ENCODE measurements around the gene BRD7.

The BRD7 gene

GRCh38 chr16:50378417-50378816, 9.6 kb upstream of the BRD7 start:
- H3K27me3 ChIP-seq (ENCODE audit: low read length) = no peaks in the 10 kb centered on the region
- no peaks in the 10 kb centered on the region for H3K36me3 ChIP-seq (ENCODE audit: low read length)
- H3K9me2 ChIP-seq (replicated peaks; ENCODE audit: insufficient read depth, low read length) = no peaks in the 10 kb centered on the region
- no peak overlapping the region for H3K27ac ChIP-seq (ENCODE audit: low read depth, low read length)
- no peaks in the 10 kb centered on the region for H3K79me2 ChIP-seq (ENCODE audit: insufficient read depth, low read length)
- H3K9ac ChIP-seq (ENCODE audit: low read length) = no peak overlapping the region
- H3K9me3 ChIP-seq (ENCODE audit: insufficient read depth, low read length) = no peaks in the 10 kb centered on the region
- no peak overlapping the region for H3K4me3 ChIP-seq (ENCODE audit: insufficient read depth, low read length, poor library complexity, severe bottlenecking)
- no peak overlapping the region for H3K4me2 ChIP-seq (ENCODE audit: low read depth, low read length, poor library complexity, severe bottlenecking)
- no peak overlapping the region for H2AFZ ChIP-seq (ENCODE audit: low read depth, low read length, severe bottlenecking)
- H3F3A ChIP-seq (ENCODE audit: insufficient read depth) = no peaks in the 10 kb centered on the region
- TF ChIP-seq EZH2phosphoT487 (conservative IDR thresholded peaks at IDR 0.05; ENCODE audit: low read length) (no peak), CTCF (IDR thresholded peaks at IDR 0.05; ENCODE audit: insufficient read depth, low read length, poor library complexity, severe bottlenecking) (no peak)
- H4K20me1 ChIP-seq (ENCODE audit: low read depth, low read length) = no peaks in the 10 kb centered on the region

GRCh38 chr16:50377001-50377400, 8.2 kb upstream of the BRD7 start:
- Histone ChIP-seq H3K9me3 (ENCODE audit: insufficient read depth, low read length) (no peaks in the 10 kb centered on the region), H3K36me3 (ENCODE audit: low read length) (no peaks in the 10 kb centered on the region), H3K9ac (ENCODE audit: low read length) (no peak overlapping the region), H4K20me1 (ENCODE audit: low read depth, low read length) (no peaks in the 10 kb centered on the region), H3K4me2 (ENCODE audit: low read depth, low read length, poor library complexity, severe bottlenecking) (no peak overlapping the region), H3K27me3 (ENCODE audit: low read length) (no peaks in the 10 kb centered on the region), H3F3A (ENCODE audit: insufficient read depth) (no peaks in the 10 kb centered on the region), H3K9me2 (replicated peaks; ENCODE audit: insufficient read depth, low read length) (no peaks in the 10 kb centered on the region), H3K4me3 (ENCODE audit: insufficient read depth, low read length, poor library complexity, severe bottlenecking) (no peak overlapping the region), H3K27ac (ENCODE audit: low read depth, low read length) (no peak overlapping the region), H2AFZ (ENCODE audit: low read depth, low read length, severe bottlenecking) (no peak overlapping the region), H3K79me2 (ENCODE audit: insufficient read depth, low read length) (no peaks in the 10 kb centered on the region)
- TF ChIP-seq EZH2phosphoT487 (conservative IDR thresholded peaks at IDR 0.05; ENCODE audit: low read length) (no peak), CTCF (IDR thresholded peaks at IDR 0.05; ENCODE audit: insufficient read depth, low read length, poor library complexity, severe bottlenecking) (no peak)

DNA sequence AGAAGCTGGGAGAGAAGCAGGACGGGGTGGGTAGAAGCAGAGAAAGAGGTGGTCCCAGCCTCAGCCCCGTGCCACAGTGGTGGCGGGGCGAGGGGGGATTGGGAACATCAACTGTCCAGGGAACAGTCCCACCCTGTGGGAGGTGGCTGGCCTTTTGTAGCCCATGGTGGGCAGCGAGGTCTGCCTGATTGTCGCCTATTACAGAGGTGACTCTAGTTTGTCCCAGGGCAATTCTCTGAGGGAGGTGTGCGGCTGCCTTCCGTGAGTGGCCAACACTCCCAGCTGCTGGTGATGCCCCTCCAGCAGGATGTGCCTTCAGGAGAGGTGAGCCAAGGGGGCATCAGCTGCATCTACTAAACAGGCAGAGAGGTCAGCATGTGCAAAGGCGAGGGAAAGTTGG, 5.0 kb upstream of the BRD7 start:
- Histone ChIP-seq H2AFZ (ENCODE audit: low read depth, low read length, severe bottlenecking) (no peak overlapping the region), H3K9me3 (ENCODE audit: insufficient read depth, low read length) (no peaks in the 10 kb centered on the region), H3K4me2 (ENCODE audit: low read depth, low read length, poor library complexity, severe bottlenecking) (no peak overlapping the region), H3K9me2 (replicated peaks; ENCODE audit: insufficient read depth, low read length) (no peaks in the 10 kb centered on the region), H3K4me3 (ENCODE audit: insufficient read depth, low read length, poor library complexity, severe bottlenecking) (no peak overlapping the region), H3K79me2 (ENCODE audit: insufficient read depth, low read length) (no peaks in the 10 kb centered on the region), H3K27ac (ENCODE audit: low read depth, low read length) (no peak overlapping the region), H3K36me3 (ENCODE audit: low read length) (no peaks in the 10 kb centered on the region), H3K9ac (ENCODE audit: low read length) (no peak overlapping the region), H4K20me1 (ENCODE audit: low read depth, low read length) (no peaks in the 10 kb centered on the region), H3K27me3 (ENCODE audit: low read length) (no peaks in the 10 kb centered on the region), H3F3A (ENCODE audit: insufficient read depth) (no peaks in the 10 kb centered on the region)
- no peak for TF ChIP-seq EZH2phosphoT487 (conservative IDR thresholded peaks at IDR 0.05; ENCODE audit: low read length)
- no peak for TF ChIP-seq CTCF (IDR thresholded peaks at IDR 0.05; ENCODE audit: insufficient read depth, low read length, poor library complexity, severe bottlenecking)

GRCh38 chr16:50373345-50373701, 4.5 kb upstream of the BRD7 start:
- H3K79me2 ChIP-seq (ENCODE audit: insufficient read depth, low read length) = peaks cover 2% of the 10 kb centered on the region
- no peak overlapping the region for H3K4me2 ChIP-seq (ENCODE audit: low read depth, low read length, poor library complexity, severe bottlenecking)
- no peaks in the 10 kb centered on the region for H4K20me1 ChIP-seq (ENCODE audit: low read depth, low read length)
- no peaks in the 10 kb centered on the region for H3K36me3 ChIP-seq (ENCODE audit: low read length)
- H2AFZ ChIP-seq (ENCODE audit: low read depth, low read length, severe bottlenecking) = no peak overlapping the region
- H3F3A ChIP-seq (ENCODE audit: insufficient read depth) = no peaks in the 10 kb centered on the region
- H3K27ac ChIP-seq (ENCODE audit: low read depth, low read length) = no peak overlapping the region
- H3K9me2 ChIP-seq (replicated peaks; ENCODE audit: insufficient read depth, low read length) = no peaks in the 10 kb centered on the region
- no peaks in the 10 kb centered on the region for H3K9me3 ChIP-seq (ENCODE audit: insufficient read depth, low read length)
- H3K4me3 ChIP-seq (ENCODE audit: insufficient read depth, low read length, poor library complexity, severe bottlenecking) = no peak overlapping the region
- no peaks in the 10 kb centered on the region for H3K27me3 ChIP-seq (ENCODE audit: low read length)
- no peak overlapping the region for H3K9ac ChIP-seq (ENCODE audit: low read length)
- no peak for TF ChIP-seq EZH2phosphoT487 (conservative IDR thresholded peaks at IDR 0.05; ENCODE audit: low read length)
- no peak for TF ChIP-seq CTCF (IDR thresholded peaks at IDR 0.05; ENCODE audit: insufficient read depth, low read length, poor library complexity, severe bottlenecking)
